Measurements from ENCODE around the gene SMIM14.

GRCh38 chr4:39525822-39526690 is 112.6 kb downstream of the SMIM14 start:
- TF ChIP-seq, protein P1, sequence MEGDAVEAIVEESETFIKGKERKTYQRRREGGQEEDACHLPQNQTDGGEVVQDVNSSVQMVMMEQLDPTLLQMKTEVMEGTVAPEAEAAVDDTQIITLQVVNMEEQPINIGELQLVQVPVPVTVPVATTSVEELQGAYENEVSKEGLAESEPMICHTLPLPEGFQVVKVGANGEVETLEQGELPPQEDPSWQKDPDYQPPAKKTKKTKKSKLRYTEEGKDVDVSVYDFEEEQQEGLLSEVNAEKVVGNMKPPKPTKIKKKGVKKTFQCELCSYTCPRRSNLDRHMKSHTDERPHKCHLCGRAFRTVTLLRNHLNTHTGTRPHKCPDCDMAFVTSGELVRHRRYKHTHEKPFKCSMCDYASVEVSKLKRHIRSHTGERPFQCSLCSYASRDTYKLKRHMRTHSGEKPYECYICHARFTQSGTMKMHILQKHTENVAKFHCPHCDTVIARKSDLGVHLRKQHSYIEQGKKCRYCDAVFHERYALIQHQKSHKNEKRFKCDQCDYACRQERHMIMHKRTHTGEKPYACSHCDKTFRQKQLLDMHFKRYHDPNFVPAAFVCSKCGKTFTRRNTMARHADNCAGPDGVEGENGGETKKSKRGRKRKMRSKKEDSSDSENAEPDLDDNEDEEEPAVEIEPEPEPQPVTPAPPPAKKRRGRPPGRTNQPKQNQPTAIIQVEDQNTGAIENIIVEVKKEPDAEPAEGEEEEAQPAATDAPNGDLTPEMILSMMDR (IDR thresholded peaks at IDR 0.05; ENCODE audit: low read depth, low read length, poor library complexity, severe bottlenecking), result no peak
- no peak for TF ChIP-seq EZH2phosphoT487 (IDR thresholded peaks at IDR 0.05; ENCODE audit: borderline replicate concordance, low read length)
